OCI-LY1 (cell line): ENCODE measurements around the gene POLH.

ENCODE experiments used
- EZH2 ChIP-seq: fragments of 200-600 bp; sonication (generic), shearing (Covaris generic); IDR thresholded peaks from 2 replicates; pipeline ENCODE4 v1.8.0; 2017; ENCODE audit warnings: borderline replicate concordance, mixed run types, mild to moderate bottlenecking, antibody characterized with exemption, low read length, moderate library complexity, mixed read lengths
- TF ChIP-seq, protein P1 (sequence below): fragments of 200-600 bp; sonication (generic), shearing (Covaris generic); IDR thresholded peaks from 2 replicates; pipeline ENCODE4 v1.5.1; 2017; ENCODE audit warnings: mild to moderate bottlenecking, antibody characterized with exemption, low read length, moderate library complexity, mixed read lengths

DNA sequence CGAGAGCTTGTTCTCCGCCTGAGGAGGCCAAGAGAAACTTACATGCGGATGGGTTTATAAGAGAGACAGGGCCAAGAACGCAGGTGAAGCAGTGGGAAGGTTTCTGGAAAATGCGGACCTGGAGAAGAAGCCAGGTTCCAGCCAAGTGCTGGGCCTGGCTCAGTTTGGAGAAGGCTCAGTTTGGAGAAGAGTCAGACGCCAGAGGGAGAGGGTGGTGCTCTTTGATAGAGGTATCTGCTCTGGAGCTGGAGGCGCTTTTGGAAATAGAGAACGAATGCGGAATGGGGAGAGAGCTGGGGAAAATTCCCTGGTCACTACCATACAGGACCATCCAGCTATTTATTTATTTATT lies 69.6 kb downstream of the POLH start:
- TF ChIP-seq, protein P1, sequence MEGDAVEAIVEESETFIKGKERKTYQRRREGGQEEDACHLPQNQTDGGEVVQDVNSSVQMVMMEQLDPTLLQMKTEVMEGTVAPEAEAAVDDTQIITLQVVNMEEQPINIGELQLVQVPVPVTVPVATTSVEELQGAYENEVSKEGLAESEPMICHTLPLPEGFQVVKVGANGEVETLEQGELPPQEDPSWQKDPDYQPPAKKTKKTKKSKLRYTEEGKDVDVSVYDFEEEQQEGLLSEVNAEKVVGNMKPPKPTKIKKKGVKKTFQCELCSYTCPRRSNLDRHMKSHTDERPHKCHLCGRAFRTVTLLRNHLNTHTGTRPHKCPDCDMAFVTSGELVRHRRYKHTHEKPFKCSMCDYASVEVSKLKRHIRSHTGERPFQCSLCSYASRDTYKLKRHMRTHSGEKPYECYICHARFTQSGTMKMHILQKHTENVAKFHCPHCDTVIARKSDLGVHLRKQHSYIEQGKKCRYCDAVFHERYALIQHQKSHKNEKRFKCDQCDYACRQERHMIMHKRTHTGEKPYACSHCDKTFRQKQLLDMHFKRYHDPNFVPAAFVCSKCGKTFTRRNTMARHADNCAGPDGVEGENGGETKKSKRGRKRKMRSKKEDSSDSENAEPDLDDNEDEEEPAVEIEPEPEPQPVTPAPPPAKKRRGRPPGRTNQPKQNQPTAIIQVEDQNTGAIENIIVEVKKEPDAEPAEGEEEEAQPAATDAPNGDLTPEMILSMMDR, result no peak
- no peak for TF ChIP-seq EZH2
